T-helper 1 cell (primary cell): ENCODE measurements around the gene NUTM1.
"Not testable (repeated sequence)": the region's sequence is repeated elsewhere in the genome, so short reads cannot be mapped to it uniquely, and the experiment has no call there.

Source experiments
- DNase-seq, 5 donors: peaks; one replicate each; pipeline ENCODE4 v3.0.0-alpha.2; 2012 to 2020

NUTM1 gene

GRCh38 chr15:34365091-34365825, 22.1 kb downstream of the NUTM1 start:
- no peak for DNase-seq

- no peak for DNase-seq
Observed at GRCh38 chr15:34365836-34366235, 22.7 kb downstream of the NUTM1 start.

- DNase-seq, result peak; percentile 22 to 52 (median 30)
Observed at GRCh38 chr15:34366271-34367065, 23.4 kb downstream of the NUTM1 start.

- DNase-seq, result peak; percentile 81 to 96 (median 85)
Observed at GRCh38 chr15:34367101-34368081, 24.3 kb downstream of the NUTM1 start, which contains the start of gene LPCAT4. Gene LPCAT4 (minus strand): TSS chr15:34367196. CDS start chr15:34367100, 96 bp downstream.

GRCh38 chr15:34370129-34370528, 27.0 kb downstream of the NUTM1 start:
- DNase-seq, result no peak

GRCh38 chr15:34370643-34371042, 27.5 kb downstream of the NUTM1 start:
- DNase-seq, result no peak

- no peak for DNase-seq
Observed at GRCh38 chr15:34373951-34374350, 30.8 kb downstream of the NUTM1 start.

GRCh38 chr15:34374816-34375215, 31.7 kb downstream of the NUTM1 start:
- no peak for DNase-seq

- not testable (repeated sequence) for DNase-seq
Observed at GRCh38 chr15:34375541-34375940, 32.4 kb downstream of the NUTM1 start.

- DNase-seq, result no peak
Observed at GRCh38 chr15:34376856-34377255, 33.7 kb downstream of the NUTM1 start.

GRCh38 chr15:34380491-34380890, 37.4 kb downstream of the NUTM1 start:
- DNase-seq, result not testable (repeated sequence)

- not testable (repeated sequence) for DNase-seq
Observed at GRCh38 chr15:34381829-34382521, 38.9 kb downstream of the NUTM1 start.

GRCh38 chr15:34389594-34390086, 46.5 kb downstream of the NUTM1 start:
- DNase-seq, result not testable (repeated sequence)

- not testable (repeated sequence) for DNase-seq
Observed at GRCh38 chr15:34392981-34393380, 49.9 kb downstream of the NUTM1 start.

GRCh38 chr15:34397637-34398259, 54.6 kb downstream of the NUTM1 start:
- not testable (repeated sequence) for DNase-seq

- DNase-seq, result not testable (repeated sequence)
Observed at GRCh38 chr15:34403160-34403598, 60.1 kb downstream of the NUTM1 start.

GRCh38 chr15:34403899-34404298, 60.8 kb downstream of the NUTM1 start:
- DNase-seq, result not testable (repeated sequence)
